GM21717 (cell line): ENCODE measurements around the gene INSYN1.
"Not testable (repeated sequence)": the region's sequence is repeated elsewhere in the genome, so short reads cannot be mapped to it uniquely, and the experiment has no call there.

Experiments used
- ATAC-seq: cut with Tn5 transposase; IDR thresholded peaks from one replicate; pipeline ENCODE4 v1.9.1; 2021; ENCODE audit warnings: mild to moderate bottlenecking, moderate library complexity; ENCODE audit not compliant: unreplicated experiment

INSYN1 gene

GRCh38 chr15:73753250-73754130, at the start of gene INSYN1:
INSYN1 (minus strand) TSS chr15:73753351; CDS start chr15:73751130, 2,221 bp downstream.
- ATAC-seq, result no peak

GRCh38 chr15:73802431-73803041, 49.4 kb upstream of the INSYN1 start:
- no peak for ATAC-seq

- no peak for ATAC-seq
Observed at GRCh38 chr15:73800662-73801345, 47.7 kb upstream of the INSYN1 start.

GRCh38 chr15:73799466-73799865, 46.3 kb upstream of the INSYN1 start:
- ATAC-seq, result no peak

GRCh38 chr15:73797366-73798158, 44.4 kb upstream of the INSYN1 start:
- no peak for ATAC-seq

GRCh38 chr15:73796331-73796831, 43.2 kb upstream of the INSYN1 start:
- ATAC-seq, result no peak

- no peak for ATAC-seq
Observed at GRCh38 chr15:73794443-73795133, 41.4 kb upstream of the INSYN1 start.

- not testable (repeated sequence) for ATAC-seq
Observed at GRCh38 chr15:73792899-73793541, 39.9 kb upstream of the INSYN1 start.

- no peak for ATAC-seq
Observed at GRCh38 chr15:73792415-73792814, 39.3 kb upstream of the INSYN1 start.

- ATAC-seq, result no peak
Observed at GRCh38 chr15:73789521-73790240, 36.5 kb upstream of the INSYN1 start.

GRCh38 chr15:73787621-73788020, 34.5 kb upstream of the INSYN1 start:
- ATAC-seq, result no peak

- no peak for ATAC-seq
Observed at GRCh38 chr15:73786538-73786937, 33.4 kb upstream of the INSYN1 start.

- not testable (repeated sequence) for ATAC-seq
Observed at GRCh38 chr15:73785256-73786014, 32.3 kb upstream of the INSYN1 start.

- no peak for ATAC-seq
Observed at GRCh38 chr15:73784291-73784690, 31.1 kb upstream of the INSYN1 start.

GRCh38 chr15:73782344-73782959, 29.3 kb upstream of the INSYN1 start:
- no peak for ATAC-seq

GRCh38 chr15:73781038-73781925, 28.1 kb upstream of the INSYN1 start:
- ATAC-seq, result no peak

GRCh38 chr15:73779974-73780373, 26.8 kb upstream of the INSYN1 start:
- ATAC-seq, result no peak
